IgD-negative memory B cell (primary cell): ENCODE measurements around the gene TRIM22. TPM values are rescaled to one million over a fixed set of nuclear protein-coding genes. Genes with fewer than 3 reads are reported as not detected.

Experiments
- H3K27ac Mint-ChIP-seq, 3 donors: one replicate each; pipeline ENCODE4 v1.8.0; 2020 to 2022; ENCODE audit warnings: mild to moderate bottlenecking in 3 of 3, mixed read lengths in 3 of 3, moderate library complexity in 1 of 3
- H3K27me3 Mint-ChIP-seq: one replicate; pipeline ENCODE4 v1.8.0; 2021; ENCODE audit warnings: mixed read lengths
- H3K36me3 Mint-ChIP-seq: one replicate; pipeline ENCODE4 v1.8.0; 2020; ENCODE audit warnings: mild to moderate bottlenecking, mixed read lengths
- H3K4me1 Mint-ChIP-seq, 3 donors: one replicate each; pipeline ENCODE4 v1.8.0; 2020 to 2022; ENCODE audit warnings: mixed read lengths in 3 of 3, mild to moderate bottlenecking in 1 of 3
- H3K4me3 Mint-ChIP-seq, 4 donors: one replicate each; pipeline ENCODE4 v1.8.0; 2020 to 2022; ENCODE audit warnings: mild to moderate bottlenecking in 4 of 4, mixed read lengths in 4 of 4, moderate library complexity in 3 of 4
- H3K9me3 Mint-ChIP-seq, 3 donors: one replicate each; pipeline ENCODE4 v1.8.0; 2020 to 2021; ENCODE audit warnings: mixed read lengths in 3 of 3, mild to moderate bottlenecking in 1 of 3
- polyA plus RNA-seq: library from polyadenylated mRNA; unstranded; fragments of 300-500 nt; fragmentation: Illumina TruSeq; gene quantifications from one replicate; pipeline ENCODE4 v1.2.3, GENCODE V29; 2021

Gene TRIM22
- polyA plus RNA-seq, 1 donor from 2014 or later = 210 TPM

- Mint-ChIP-seq H3K27me3 (no peaks in the 10 kb centered on the region), H3K4me3 (no peak overlapping the region), H3K27ac (no peak overlapping the region), H3K36me3 (no peaks in the 10 kb centered on the region), H3K4me1 (no peaks in the 10 kb centered on the region), H3K9me3 (peaks cover 1 to 4% (median 3%) of the 10 kb centered on the region in 3 donors)
These were observed 57.0 kb downstream of the TRIM22 start for GRCh38 chr11:5746614-5747013.

- no peak overlapping the region for H3K4me3 Mint-ChIP-seq
These were observed 60.2 kb downstream of the TRIM22 start for GRCh38 chr11:5749836-5750235.

GRCh38 chr11:5753943-5754342 lies 64.4 kb downstream of the TRIM22 start, which contains the start of gene OR52N4:
Gene OR52N4 (plus strand): TSS chr11:5754243. CDS start chr11:5754741, 498 bp downstream.
- Mint-ChIP-seq H3K27ac (peak within 1 kb of the TSS in 1 of 3 donors; percentile 80), H3K27me3 (no peaks in the 10 kb centered on the region), H3K4me3 (no peak within 1 kb of the TSS), H3K4me1 (no peaks in the 10 kb centered on the region), H3K9me3 (no peaks in the 10 kb centered on the region), H3K36me3 (peaks cover 4% of the 10 kb centered on the region)

More at GRCh38 chr11:5749836-5750235, 60.2 kb downstream of the TRIM22 start:
- Mint-ChIP-seq H3K36me3 (no peaks in the 10 kb centered on the region), H3K4me1 (no peaks in the 10 kb centered on the region), H3K27me3 (no peaks in the 10 kb centered on the region), H3K9me3 (peaks cover 0 to 2% (median 0%) of the 10 kb centered on the region in 3 donors), H3K27ac (no peak overlapping the region)

Other genes starting within 250 kb of the TRIM22 start
- gene OR51I1, start 248.3 kb upstream of the TRIM22 start, polyA plus RNA-seq = not detected
- gene OR51I2, start 240.5 kb upstream of the TRIM22 start, polyA plus RNA-seq = not detected
- not detected for gene OR52D1, start 201.1 kb upstream of the TRIM22 start, polyA plus RNA-seq
- gene UBQLN3, start 179.8 kb upstream of the TRIM22 start, polyA plus RNA-seq = not detected
- gene UBQLNL, start 173.1 kb upstream of the TRIM22 start, polyA plus RNA-seq = not detected
- not detected for gene OR52H1, start 141.2 kb upstream of the TRIM22 start, polyA plus RNA-seq
- not detected for gene OR52B6, start 108.9 kb upstream of the TRIM22 start, polyA plus RNA-seq
- not detected for gene TRIM6, start 93.2 kb upstream of the TRIM22 start, polyA plus RNA-seq
- 22.9 TPM for gene TRIM34, start 64.8 kb upstream of the TRIM22 start, polyA plus RNA-seq
- gene TRIM5, start 4.7 kb upstream of the TRIM22 start, polyA plus RNA-seq = 4.5 TPM
- not detected for gene OR56B1, start 46.7 kb downstream of the TRIM22 start, polyA plus RNA-seq
- gene OR52N4, start 64.5 kb downstream of the TRIM22 start, polyA plus RNA-seq = 0.75 TPM
- gene OR52N5, start 93.6 kb downstream of the TRIM22 start, polyA plus RNA-seq = not detected
- not detected for gene OR52N1, start 101.5 kb downstream of the TRIM22 start, polyA plus RNA-seq
- not detected for gene OR52N2, start 119.1 kb downstream of the TRIM22 start, polyA plus RNA-seq
- gene OR52E6, start 152.1 kb downstream of the TRIM22 start, polyA plus RNA-seq = not detected
- not detected for gene OR52E8, start 167.9 kb downstream of the TRIM22 start, polyA plus RNA-seq
- not detected for gene OR52E4, start 190.8 kb downstream of the TRIM22 start, polyA plus RNA-seq
- not detected for gene OR52E5, start 203.4 kb downstream of the TRIM22 start, polyA plus RNA-seq